ENCODE results near the gene CEP95. TPM values are rescaled to one million over a fixed set of nuclear protein-coding genes. Genes with fewer than 3 reads are reported as not detected.
"Not testable (repeated sequence)": the region's sequence is repeated elsewhere in the genome, so short reads cannot be mapped to it uniquely, and the experiment has no call there.

CEP95 gene
- total RNA-seq, 1 experiment from 2014 or later: 67.3 TPM

- no CpG with 5 or more reads among the region's 3 CpGs for WGBS (ENCODE audit: extremely low coverage, insufficient read length, low lambda C conversion rate)
These were observed 68.7 kb downstream of the CEP95 start for GRCh38 chr17:64575431-64575830.

DNA sequence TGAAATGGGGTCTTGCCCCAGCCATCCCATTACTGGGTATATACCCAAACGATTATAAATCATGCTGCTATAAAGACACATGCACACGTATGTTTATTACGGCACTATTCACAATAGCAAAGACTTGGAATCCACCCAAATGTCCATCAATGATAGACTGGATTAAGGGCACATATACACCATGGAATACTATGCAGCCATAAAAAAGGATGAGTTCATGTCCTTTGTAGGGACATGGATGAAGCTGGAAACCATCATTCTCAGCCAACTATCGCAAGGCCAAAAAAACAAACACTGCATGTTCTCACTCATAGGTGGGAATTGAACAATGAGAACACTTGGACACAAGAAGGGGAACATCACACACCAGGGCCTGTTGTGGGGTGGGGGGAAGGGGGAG lies 70.2 kb downstream of the CEP95 start:
- H3K79me2 ChIP-seq (ENCODE audit: insufficient read depth, low read length); H3K4me3 Mint-ChIP-seq; H3K9me3 Mint-ChIP-seq: not testable (repeated sequence)

More at GRCh38 chr17:64575431-64575830, 68.7 kb downstream of the CEP95 start:
- DNase-seq: no peak
- Histone ChIP-seq H3K27ac (ENCODE audit: insufficient read length, low read depth, low read length) (no peak overlapping the region), H3K79me1 (ENCODE audit: insufficient read depth, low read depth, low read length, poor library complexity, severe bottlenecking) (no peaks in the 10 kb centered on the region), H3K18ac (ENCODE audit: insufficient read length, low read depth, low read length) (no peak overlapping the region), H2AFZ (ENCODE audit: low read length) (no peak overlapping the region), H4K5ac (ENCODE audit: insufficient read length, low read depth, low read length) (no peak overlapping the region), H3K23me2 (ENCODE audit: insufficient read length, low read depth, low read length, poor library complexity, severe bottlenecking) (no peaks in the 10 kb centered on the region), H3K79me2 (ENCODE audit: insufficient read depth, low read length) (no peaks in the 10 kb centered on the region), H3K56ac (ENCODE audit: insufficient read length, low read depth, low read length) (no peak overlapping the region), H3K27me3 (ENCODE audit: insufficient read depth, low read length) (no peaks in the 10 kb centered on the region), H2BK20ac (ENCODE audit: low read depth, low read length, poor library complexity, severe bottlenecking) (no peak overlapping the region), H4K91ac (ENCODE audit: insufficient read length, low read depth, low read length) (no peak overlapping the region), H4K8ac (replicated peaks; ENCODE audit: insufficient read length, low read depth, low read length) (no peak overlapping the region), H3K4me1 (ENCODE audit: insufficient read depth, low read length) (no peaks in the 10 kb centered on the region), H2BK120ac (ENCODE audit: low read depth, low read length, poor library complexity, severe bottlenecking) (no peak overlapping the region), H2BK5ac (ENCODE audit: insufficient read length, low read length) (no peak overlapping the region), H3K9me3 (ENCODE audit: control insufficient read depth, low read depth, low read length) (no peaks in the 10 kb centered on the region), H3K14ac (ENCODE audit: insufficient read depth, low read length) (no peak overlapping the region), H3K23ac (ENCODE audit: insufficient read length, low read depth, low read length) (no peak overlapping the region), H3K4ac (ENCODE audit: low read depth, low read length) (no peak overlapping the region), H4K20me1 (ENCODE audit: control insufficient read depth, insufficient read depth, insufficient read length) (no peaks in the 10 kb centered on the region), H3K4me2 (ENCODE audit: insufficient read depth, insufficient read length, low read length) (no peak overlapping the region), H2BK15ac (ENCODE audit: low read depth, low read length) (no peak overlapping the region), H2BK12ac (ENCODE audit: insufficient read length, low read depth, low read length) (no peak overlapping the region), H3K9ac (ENCODE audit: extremely low read depth, insufficient read length, low read length) (no peak overlapping the region), H2AK5ac (ENCODE audit: insufficient read length, low read length) (no peak overlapping the region), H3T11ph (ENCODE audit: low read length) (no peak overlapping the region)
- Mint-ChIP-seq H3K27ac (no peak overlapping the region), H3K4me3 (no peak overlapping the region), H3K9me3 (no peaks in the 10 kb centered on the region), H3K4me1 (no peaks in the 10 kb centered on the region), H3K36me3 (ENCODE audit: insufficient read depth in 1 of 3, low read depth in 3 of 3) (peaks cover 6 to 33% (median 16%) of the 10 kb centered on the region in 3 experiments; a peak in 5 of 7 replicates), H3K27me3 (ENCODE audit: low read depth) (no peaks in the 10 kb centered on the region)
- TF ChIP-seq, protein P1, sequence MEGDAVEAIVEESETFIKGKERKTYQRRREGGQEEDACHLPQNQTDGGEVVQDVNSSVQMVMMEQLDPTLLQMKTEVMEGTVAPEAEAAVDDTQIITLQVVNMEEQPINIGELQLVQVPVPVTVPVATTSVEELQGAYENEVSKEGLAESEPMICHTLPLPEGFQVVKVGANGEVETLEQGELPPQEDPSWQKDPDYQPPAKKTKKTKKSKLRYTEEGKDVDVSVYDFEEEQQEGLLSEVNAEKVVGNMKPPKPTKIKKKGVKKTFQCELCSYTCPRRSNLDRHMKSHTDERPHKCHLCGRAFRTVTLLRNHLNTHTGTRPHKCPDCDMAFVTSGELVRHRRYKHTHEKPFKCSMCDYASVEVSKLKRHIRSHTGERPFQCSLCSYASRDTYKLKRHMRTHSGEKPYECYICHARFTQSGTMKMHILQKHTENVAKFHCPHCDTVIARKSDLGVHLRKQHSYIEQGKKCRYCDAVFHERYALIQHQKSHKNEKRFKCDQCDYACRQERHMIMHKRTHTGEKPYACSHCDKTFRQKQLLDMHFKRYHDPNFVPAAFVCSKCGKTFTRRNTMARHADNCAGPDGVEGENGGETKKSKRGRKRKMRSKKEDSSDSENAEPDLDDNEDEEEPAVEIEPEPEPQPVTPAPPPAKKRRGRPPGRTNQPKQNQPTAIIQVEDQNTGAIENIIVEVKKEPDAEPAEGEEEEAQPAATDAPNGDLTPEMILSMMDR (conservative IDR thresholded peaks at IDR 0.05): no peak

More for the DNA sequence above, 70.2 kb downstream of the CEP95 start:
- H3K4me2 ChIP-seq (ENCODE audit: insufficient read depth, insufficient read length, low read length); H2BK120ac ChIP-seq (ENCODE audit: low read depth, low read length, poor library complexity, severe bottlenecking); H2BK12ac ChIP-seq (ENCODE audit: insufficient read length, low read depth, low read length); H3K27me3 Mint-ChIP-seq (ENCODE audit: low read depth); H3K4me1 ChIP-seq (ENCODE audit: insufficient read depth, low read length); H3K79me1 ChIP-seq (ENCODE audit: insufficient read depth, low read depth, low read length, poor library complexity, severe bottlenecking); H2BK15ac ChIP-seq (ENCODE audit: low read depth, low read length); H3K4me1 Mint-ChIP-seq; H3K18ac ChIP-seq (ENCODE audit: insufficient read length, low read depth, low read length); H3K56ac ChIP-seq (ENCODE audit: insufficient read length, low read depth, low read length); H3T11ph ChIP-seq (ENCODE audit: low read length); H2BK20ac ChIP-seq (ENCODE audit: low read depth, low read length, poor library complexity, severe bottlenecking); H3K9ac ChIP-seq (ENCODE audit: extremely low read depth, insufficient read length, low read length); H3K27me3 ChIP-seq (ENCODE audit: insufficient read depth, low read length); H2BK5ac ChIP-seq (ENCODE audit: insufficient read length, low read length); H2AFZ ChIP-seq (ENCODE audit: low read length); H4K91ac ChIP-seq (ENCODE audit: insufficient read length, low read depth, low read length); H3K23ac ChIP-seq (ENCODE audit: insufficient read length, low read depth, low read length); H4K8ac ChIP-seq (replicated peaks; ENCODE audit: insufficient read length, low read depth, low read length); H4K5ac ChIP-seq (ENCODE audit: insufficient read length, low read depth, low read length); H3K4ac ChIP-seq (ENCODE audit: low read depth, low read length); DNase-seq; H4K20me1 ChIP-seq (ENCODE audit: control insufficient read depth, insufficient read depth, insufficient read length); H3K27ac ChIP-seq (ENCODE audit: insufficient read length, low read depth, low read length); H2AK5ac ChIP-seq (ENCODE audit: insufficient read length, low read length); H3K27ac Mint-ChIP-seq; H3K14ac ChIP-seq (ENCODE audit: insufficient read depth, low read length); H3K9me3 ChIP-seq (ENCODE audit: control insufficient read depth, low read depth, low read length); H3K23me2 ChIP-seq (ENCODE audit: insufficient read length, low read depth, low read length, poor library complexity, severe bottlenecking): not testable (repeated sequence)
- H3K36me3 Mint-ChIP-seq (ENCODE audit: insufficient read depth in 1 of 3, low read depth in 3 of 3): peaks cover 8 to 39% (median 20%) of the 10 kb centered on the region in 3 experiments; a peak in 6 of 7 replicates
- WGBS (ENCODE audit: extremely low coverage, insufficient read length, low lambda C conversion rate): no CpG with 5 or more reads among the region's 4 CpGs

Measured in H9 (cell line).